GM12801 (cell line): Measurements from ENCODE around the gene MORN4.

Experiments used
- TF ChIP-seq, protein P1 (sequence below): IDR thresholded peaks from one replicate; pipeline ENCODE4 v1.5.1; 2011; ENCODE audit warnings: control low read depth; ENCODE audit not compliant: insufficient read length; ENCODE audit errors: extremely low read depth

MORN4 gene

DNA sequence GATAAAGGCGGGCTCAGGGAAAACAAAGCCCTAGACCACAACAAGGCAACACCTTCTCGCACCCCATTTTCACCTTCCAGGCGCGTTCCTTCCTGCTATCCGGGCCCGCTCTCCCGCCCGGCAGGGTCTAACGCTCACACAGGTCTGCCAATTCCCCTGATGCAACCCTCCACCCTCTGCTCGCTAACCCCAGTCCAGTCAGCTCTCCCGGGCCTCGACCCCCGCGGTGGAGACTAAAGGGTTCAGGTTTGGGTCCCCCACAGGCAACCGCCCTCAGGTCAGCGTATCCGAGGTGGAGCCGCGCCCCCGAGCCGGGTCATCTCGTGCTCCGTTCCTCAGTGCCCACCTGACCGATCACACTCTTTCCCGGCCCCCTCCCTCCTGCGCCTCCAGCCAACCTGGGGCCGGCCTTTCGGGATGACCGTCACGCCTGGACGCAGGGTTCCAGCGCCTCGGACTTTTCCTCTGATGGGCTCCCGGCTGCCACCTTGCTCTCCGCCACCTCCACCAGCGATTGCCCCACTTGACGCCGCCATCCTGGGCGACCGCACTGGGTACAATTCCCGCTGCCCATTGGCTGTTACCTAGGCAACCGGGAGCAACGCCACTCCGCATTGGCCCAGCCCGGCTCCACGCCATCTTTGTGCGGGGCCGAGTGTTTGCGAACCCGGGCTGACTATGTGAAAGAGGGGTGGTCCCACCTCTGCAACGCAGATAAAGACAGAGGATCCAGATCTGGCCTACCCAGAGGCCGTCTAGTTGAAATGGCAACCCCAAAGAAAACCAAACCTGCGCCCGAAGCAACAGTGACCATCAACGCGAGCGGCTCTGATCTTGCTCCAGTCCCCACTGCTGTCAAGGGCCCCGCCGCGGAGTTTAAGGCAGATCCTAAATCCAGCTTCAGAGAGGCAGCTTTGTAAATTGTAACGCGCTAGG is at the start of gene MORN4:
Gene MORN4, minus strand, starts transcription at position 552 of the 936 bp plus-strand sequence. CDS start 13,847 bp downstream, outside the sequence.
- TF ChIP-seq, protein P1, sequence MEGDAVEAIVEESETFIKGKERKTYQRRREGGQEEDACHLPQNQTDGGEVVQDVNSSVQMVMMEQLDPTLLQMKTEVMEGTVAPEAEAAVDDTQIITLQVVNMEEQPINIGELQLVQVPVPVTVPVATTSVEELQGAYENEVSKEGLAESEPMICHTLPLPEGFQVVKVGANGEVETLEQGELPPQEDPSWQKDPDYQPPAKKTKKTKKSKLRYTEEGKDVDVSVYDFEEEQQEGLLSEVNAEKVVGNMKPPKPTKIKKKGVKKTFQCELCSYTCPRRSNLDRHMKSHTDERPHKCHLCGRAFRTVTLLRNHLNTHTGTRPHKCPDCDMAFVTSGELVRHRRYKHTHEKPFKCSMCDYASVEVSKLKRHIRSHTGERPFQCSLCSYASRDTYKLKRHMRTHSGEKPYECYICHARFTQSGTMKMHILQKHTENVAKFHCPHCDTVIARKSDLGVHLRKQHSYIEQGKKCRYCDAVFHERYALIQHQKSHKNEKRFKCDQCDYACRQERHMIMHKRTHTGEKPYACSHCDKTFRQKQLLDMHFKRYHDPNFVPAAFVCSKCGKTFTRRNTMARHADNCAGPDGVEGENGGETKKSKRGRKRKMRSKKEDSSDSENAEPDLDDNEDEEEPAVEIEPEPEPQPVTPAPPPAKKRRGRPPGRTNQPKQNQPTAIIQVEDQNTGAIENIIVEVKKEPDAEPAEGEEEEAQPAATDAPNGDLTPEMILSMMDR: no peak

DNA sequence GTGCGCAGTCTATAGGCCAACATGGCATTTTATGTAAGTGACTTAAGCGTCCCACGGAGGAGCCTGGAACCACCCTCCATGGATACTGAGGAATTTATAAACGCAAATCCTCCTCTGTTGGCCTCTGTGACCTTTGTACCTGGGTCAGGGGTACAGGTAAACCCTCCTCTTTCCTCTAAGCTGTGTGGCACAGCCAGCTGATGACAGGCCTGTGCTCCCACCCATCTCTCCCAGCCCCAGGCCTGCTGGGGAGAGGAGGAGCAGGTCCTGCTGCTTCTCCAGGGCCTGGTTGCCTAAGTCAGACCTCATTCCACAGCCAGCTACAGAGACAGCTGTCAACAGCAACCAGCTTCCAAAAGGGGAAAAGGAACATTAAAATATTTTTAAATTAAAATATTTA is 48.7 kb upstream of the MORN4 start:
- TF ChIP-seq, protein P1: no peak

DNA sequence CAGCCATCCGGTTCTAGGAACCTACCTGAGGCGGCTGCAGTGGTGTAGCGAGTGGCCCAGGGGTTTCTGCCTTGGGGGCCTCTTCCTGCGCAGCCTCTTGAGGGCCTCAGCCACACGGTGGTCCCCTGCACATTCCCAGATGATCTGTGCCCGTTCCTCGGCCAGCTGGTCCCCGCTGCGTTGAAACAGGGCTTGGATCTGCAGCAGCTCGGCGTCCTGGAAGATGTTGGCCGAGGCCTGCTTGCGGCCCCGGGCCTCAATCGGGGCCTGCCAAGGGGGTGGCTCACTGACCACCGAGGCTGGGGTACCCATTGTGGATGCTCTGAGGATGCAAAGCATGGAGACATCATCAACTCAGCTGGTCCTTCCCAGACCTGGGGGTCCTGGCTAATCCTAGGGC is 46.3 kb upstream of the MORN4 start:
- TF ChIP-seq, protein P1: no peak

DNA sequence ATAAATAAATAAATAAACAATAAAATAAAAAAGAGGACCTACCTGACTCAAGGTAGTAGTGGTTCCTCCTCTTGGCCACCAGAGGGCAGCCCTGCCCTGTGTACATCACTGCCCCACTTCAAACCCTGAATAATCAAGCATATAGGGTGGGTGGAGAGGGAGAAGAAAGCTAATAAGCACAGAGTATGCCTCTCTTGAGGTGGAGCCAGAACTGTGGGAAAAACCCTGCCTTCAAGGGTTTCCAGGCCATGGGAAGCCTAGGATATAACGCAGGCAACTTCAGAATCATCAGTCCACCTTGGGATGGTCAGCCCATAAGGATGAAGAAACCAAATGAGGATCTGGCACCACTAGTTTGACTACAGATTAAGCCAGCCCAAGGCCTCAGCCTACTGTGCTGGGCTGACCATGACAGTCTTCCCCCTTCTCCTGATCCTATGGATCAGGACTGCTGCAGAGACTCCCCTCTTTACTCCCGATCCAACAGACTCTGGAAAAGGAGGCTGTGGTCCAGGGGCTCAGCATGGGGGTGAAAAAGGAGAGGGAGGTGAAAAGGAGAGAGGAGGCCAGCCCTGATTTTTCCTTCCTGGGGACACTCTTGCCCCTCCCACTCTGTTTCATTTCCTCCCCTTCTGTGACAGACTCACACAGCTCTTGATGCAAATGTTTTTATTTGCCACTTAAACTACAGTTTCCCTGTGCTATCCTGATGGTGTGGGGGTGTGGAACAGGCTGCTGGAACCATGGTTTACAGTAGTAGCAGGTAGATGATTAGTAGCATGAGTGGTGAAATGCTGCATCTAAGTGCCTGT is 43.7 kb upstream of the MORN4 start:
- TF ChIP-seq, protein P1: no peak

DNA sequence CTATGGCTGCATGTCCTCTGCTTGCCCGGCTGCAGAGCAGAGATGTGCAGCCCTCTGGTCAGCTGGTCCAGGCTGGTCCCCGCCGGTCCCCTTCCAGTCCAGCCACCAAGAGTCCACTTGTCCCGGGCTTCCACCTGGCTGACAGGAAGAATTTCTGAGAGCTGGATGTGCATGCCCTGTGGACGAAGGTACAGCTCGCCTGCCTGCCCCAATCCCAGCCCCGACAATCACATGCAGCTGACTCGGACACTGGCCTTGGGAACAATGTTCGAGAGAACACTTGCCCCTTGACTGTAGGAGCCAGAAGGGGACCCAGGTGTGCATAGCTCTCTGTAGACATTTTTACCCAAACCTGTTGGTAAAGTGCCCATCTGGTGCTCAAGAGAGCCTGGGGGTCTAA is 41.9 kb upstream of the MORN4 start:
- TF ChIP-seq, protein P1: no peak

DNA sequence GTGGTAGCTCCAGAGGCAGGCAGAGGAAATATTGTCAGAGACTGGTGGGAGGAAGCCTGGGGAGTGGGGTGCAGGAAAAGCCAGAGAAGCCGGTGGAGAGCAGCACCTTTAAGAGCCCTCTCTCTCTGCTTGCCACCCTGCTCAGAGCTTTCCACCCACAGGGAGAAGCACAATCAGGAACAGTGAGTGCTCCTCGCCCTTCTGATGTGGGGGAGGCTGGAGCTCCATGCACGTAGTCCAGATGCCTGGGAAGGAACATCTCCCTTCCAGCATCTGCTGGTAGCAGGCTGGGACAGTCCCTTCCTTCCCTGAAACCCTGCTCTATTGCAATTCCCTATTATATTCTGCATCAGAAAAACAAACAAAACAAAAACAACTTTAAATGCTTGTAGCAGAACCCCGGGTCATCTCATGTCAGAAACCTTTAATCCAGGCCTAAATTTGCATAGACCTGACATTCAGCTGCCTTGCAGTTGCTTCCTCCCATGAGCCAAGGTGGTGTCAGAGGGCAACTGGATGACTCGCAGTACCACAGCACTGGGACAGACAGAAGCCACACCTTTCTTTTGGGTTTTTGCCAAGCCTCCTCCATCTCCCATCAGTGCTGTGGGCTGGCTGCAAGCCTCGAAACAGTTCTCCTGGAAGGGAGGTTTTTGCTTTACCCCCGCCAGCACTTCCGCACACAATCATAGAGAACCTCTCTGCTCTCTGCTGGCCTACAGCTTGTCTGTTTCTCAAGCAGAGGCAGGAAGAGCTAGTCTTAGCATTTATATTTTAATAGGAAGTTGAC is 40.6 kb upstream of the MORN4 start:
- TF ChIP-seq, protein P1: no peak
